GM23338 (cell line): Measurements from ENCODE around the gene HLCS. TPM values are rescaled to one million over a fixed set of nuclear protein-coding genes. Genes with fewer than 3 reads are reported as not detected.

Experiments used
- ATAC-seq: fragments of 200-7000 bp; cut with Tn5 transposase; 3 replicates; pipeline ENCODE4 v1.9.1; 2020
- DNase-seq: peaks from one replicate; pipeline ENCODE4 v3.0.0-alpha.2; 2015; ENCODE audit warnings: low spot score
- H2AFZ ChIP-seq: fragments of 200-600 bp; sonication (generic); 2 replicates; pipeline ENCODE4 v1.8.0; 2016; ENCODE audit warnings: antibody characterized with exemption, mild to moderate bottlenecking, moderate library complexity
- H3F3A ChIP-seq: fragments of 200-600 bp; sonication (generic); replicated peaks from 2 replicates; pipeline ENCODE4 v1.8.0; 2017; ENCODE audit warnings: antibody characterized with exemption, mixed run types, low read depth
- H3K27ac ChIP-seq: fragments of 200-600 bp; sonication (generic); 2 replicates; pipeline ENCODE4 v1.6.1; 2016; ENCODE audit warnings: low read depth
- H3K27me3 ChIP-seq: fragments of 200-600 bp; sonication (generic); 2 replicates; pipeline ENCODE4 v1.8.0; 2016; ENCODE audit warnings: mild to moderate bottlenecking, mixed run types, moderate library complexity; ENCODE audit not compliant: insufficient read depth
- H3K36me3 ChIP-seq: fragments of 200-600 bp; sonication (generic); 2 replicates; pipeline ENCODE4 v1.8.0; 2016; ENCODE audit warnings: mild to moderate bottlenecking; ENCODE audit not compliant: insufficient read depth
- H3K4me1 ChIP-seq: fragments of 200-600 bp; sonication (generic); 2 replicates; pipeline ENCODE4 v1.8.0; 2016; ENCODE audit warnings: mild to moderate bottlenecking, moderate library complexity; ENCODE audit not compliant: insufficient read depth
- H3K4me2 ChIP-seq: fragments of 200-600 bp; sonication (generic); 2 replicates; pipeline ENCODE4 v1.7.1; 2017; ENCODE audit warnings: mixed run types
- H3K4me3 ChIP-seq: fragments of 200-600 bp; sonication (generic); 2 replicates; pipeline ENCODE4 v1.6.1; 2016; ENCODE audit warnings: mixed run types
- H3K79me2 ChIP-seq: fragments of 200-600 bp; sonication (generic); replicated peaks from 2 replicates; pipeline ENCODE4 v1.8.0; 2017; ENCODE audit warnings: mild to moderate bottlenecking; ENCODE audit not compliant: insufficient read depth
- H3K9me2 ChIP-seq: fragments of 200-600 bp; sonication (generic); 2 replicates; pipeline ENCODE4 v1.8.0; 2017; ENCODE audit not compliant: insufficient read depth
- H4K20me1 ChIP-seq: fragments of 200-600 bp; sonication (generic); replicated peaks from 2 replicates; pipeline ENCODE4 v1.8.0; 2017; ENCODE audit warnings: mild to moderate bottlenecking; ENCODE audit not compliant: insufficient read depth
- H3K27ac Mint-ChIP-seq: 2 replicates; pipeline ENCODE4 v1.8.0; 2020; ENCODE audit warnings: inconsistent platforms, mild to moderate bottlenecking, moderate library complexity, mixed read lengths
- H3K27me3 Mint-ChIP-seq: 3 replicates; pipeline ENCODE4 v1.8.0; 2022; ENCODE audit warnings: low read depth, mild to moderate bottlenecking, moderate library complexity, mixed read lengths, inconsistent platforms; ENCODE audit not compliant: insufficient read depth, poor library complexity
- H3K36me3 Mint-ChIP-seq: 3 replicates; pipeline ENCODE4 v1.8.0; 2021; ENCODE audit warnings: low read depth, mild to moderate bottlenecking, inconsistent platforms, moderate library complexity, mixed read lengths
- H3K4me1 Mint-ChIP-seq: 3 replicates; pipeline ENCODE4 v1.8.0; 2020; ENCODE audit warnings: mild to moderate bottlenecking, inconsistent platforms, mixed read lengths
- H3K4me3 Mint-ChIP-seq: 3 replicates; pipeline ENCODE4 v1.8.0; 2021; ENCODE audit warnings: moderate library complexity, mild to moderate bottlenecking, inconsistent platforms, mixed read lengths
- H3K9me3 Mint-ChIP-seq: 3 replicates; pipeline ENCODE4 v1.8.0; 2020; ENCODE audit warnings: moderate library complexity, mild to moderate bottlenecking, inconsistent platforms, mixed read lengths
- EZH2phosphoT487 ChIP-seq: fragments of 200-600 bp; sonication (generic); IDR thresholded peaks from one replicate; pipeline ENCODE4 v1.8.1; 2018; ENCODE audit warnings: antibody characterized with exemption; ENCODE audit not compliant: unreplicated experiment
- polyA plus RNA-seq: library from polyadenylated mRNA; unstranded; fragments of >200 nt; fragmentation: Nextera tagmentation; extraction: Ambion mirVana; gene quantifications from 2 replicates; pipeline ENCODE4 v1.2.1, GENCODE V29; 2016
- total RNA-seq: library from RNA; depleted of rRNA; stranded (reverse); fragments of >200 nt; shearing (Covaris generic); gene quantifications from 2 replicates; pipeline ENCODE4 v1.2.3, GENCODE V29; 2014
- TF ChIP-seq, protein P1 (sequence below): fragments of 250-450 bp; sonication (Bioruptor Pico); IDR thresholded peaks from 2 replicates; pipeline ENCODE4 v1.5.0; 2020; ENCODE audit warnings: mild to moderate bottlenecking, moderate library complexity

The HLCS gene
- total and polyA plus RNA-seq, 2 experiments from 2014 or later, result 6.1 to 14.7 TPM

DNA sequence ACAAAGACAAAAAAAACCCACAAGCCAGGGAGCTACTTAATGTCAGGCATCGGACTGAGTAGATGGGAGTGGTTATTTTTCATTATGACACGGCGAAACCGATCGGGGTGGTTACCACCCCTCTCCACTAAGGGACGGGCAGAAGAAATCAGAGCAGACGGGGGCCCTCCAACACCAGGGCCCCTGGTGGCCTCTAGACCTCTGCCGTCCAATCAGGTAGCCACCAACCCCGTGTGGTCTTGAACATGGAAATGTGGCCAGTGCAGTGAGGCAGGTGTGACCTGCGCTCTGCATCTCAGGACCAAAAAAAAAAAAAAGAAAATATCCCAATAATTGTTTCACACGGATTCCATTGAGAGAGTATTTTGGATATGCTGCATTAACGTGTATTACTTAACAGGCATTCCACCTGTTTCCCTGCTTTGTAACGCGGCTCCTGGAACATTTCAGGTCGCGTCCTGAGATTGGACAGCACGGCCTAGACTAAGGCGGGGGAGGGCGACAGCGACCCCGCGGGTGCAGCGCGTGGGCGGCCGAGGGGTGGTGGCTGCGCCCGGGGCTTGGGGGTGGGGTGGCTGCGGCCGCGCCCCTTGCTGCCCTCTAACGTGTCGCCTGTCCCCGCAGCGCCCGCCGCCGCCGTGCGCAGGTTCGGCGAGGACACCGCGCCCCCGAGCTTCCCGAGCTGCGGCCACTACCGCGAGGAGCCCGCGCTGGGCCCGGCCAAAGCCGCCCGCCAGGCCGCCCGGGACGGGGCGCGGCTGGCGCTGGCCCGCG is 219.2 kb downstream of the HLCS start (continued):
- TF ChIP-seq, protein P1, sequence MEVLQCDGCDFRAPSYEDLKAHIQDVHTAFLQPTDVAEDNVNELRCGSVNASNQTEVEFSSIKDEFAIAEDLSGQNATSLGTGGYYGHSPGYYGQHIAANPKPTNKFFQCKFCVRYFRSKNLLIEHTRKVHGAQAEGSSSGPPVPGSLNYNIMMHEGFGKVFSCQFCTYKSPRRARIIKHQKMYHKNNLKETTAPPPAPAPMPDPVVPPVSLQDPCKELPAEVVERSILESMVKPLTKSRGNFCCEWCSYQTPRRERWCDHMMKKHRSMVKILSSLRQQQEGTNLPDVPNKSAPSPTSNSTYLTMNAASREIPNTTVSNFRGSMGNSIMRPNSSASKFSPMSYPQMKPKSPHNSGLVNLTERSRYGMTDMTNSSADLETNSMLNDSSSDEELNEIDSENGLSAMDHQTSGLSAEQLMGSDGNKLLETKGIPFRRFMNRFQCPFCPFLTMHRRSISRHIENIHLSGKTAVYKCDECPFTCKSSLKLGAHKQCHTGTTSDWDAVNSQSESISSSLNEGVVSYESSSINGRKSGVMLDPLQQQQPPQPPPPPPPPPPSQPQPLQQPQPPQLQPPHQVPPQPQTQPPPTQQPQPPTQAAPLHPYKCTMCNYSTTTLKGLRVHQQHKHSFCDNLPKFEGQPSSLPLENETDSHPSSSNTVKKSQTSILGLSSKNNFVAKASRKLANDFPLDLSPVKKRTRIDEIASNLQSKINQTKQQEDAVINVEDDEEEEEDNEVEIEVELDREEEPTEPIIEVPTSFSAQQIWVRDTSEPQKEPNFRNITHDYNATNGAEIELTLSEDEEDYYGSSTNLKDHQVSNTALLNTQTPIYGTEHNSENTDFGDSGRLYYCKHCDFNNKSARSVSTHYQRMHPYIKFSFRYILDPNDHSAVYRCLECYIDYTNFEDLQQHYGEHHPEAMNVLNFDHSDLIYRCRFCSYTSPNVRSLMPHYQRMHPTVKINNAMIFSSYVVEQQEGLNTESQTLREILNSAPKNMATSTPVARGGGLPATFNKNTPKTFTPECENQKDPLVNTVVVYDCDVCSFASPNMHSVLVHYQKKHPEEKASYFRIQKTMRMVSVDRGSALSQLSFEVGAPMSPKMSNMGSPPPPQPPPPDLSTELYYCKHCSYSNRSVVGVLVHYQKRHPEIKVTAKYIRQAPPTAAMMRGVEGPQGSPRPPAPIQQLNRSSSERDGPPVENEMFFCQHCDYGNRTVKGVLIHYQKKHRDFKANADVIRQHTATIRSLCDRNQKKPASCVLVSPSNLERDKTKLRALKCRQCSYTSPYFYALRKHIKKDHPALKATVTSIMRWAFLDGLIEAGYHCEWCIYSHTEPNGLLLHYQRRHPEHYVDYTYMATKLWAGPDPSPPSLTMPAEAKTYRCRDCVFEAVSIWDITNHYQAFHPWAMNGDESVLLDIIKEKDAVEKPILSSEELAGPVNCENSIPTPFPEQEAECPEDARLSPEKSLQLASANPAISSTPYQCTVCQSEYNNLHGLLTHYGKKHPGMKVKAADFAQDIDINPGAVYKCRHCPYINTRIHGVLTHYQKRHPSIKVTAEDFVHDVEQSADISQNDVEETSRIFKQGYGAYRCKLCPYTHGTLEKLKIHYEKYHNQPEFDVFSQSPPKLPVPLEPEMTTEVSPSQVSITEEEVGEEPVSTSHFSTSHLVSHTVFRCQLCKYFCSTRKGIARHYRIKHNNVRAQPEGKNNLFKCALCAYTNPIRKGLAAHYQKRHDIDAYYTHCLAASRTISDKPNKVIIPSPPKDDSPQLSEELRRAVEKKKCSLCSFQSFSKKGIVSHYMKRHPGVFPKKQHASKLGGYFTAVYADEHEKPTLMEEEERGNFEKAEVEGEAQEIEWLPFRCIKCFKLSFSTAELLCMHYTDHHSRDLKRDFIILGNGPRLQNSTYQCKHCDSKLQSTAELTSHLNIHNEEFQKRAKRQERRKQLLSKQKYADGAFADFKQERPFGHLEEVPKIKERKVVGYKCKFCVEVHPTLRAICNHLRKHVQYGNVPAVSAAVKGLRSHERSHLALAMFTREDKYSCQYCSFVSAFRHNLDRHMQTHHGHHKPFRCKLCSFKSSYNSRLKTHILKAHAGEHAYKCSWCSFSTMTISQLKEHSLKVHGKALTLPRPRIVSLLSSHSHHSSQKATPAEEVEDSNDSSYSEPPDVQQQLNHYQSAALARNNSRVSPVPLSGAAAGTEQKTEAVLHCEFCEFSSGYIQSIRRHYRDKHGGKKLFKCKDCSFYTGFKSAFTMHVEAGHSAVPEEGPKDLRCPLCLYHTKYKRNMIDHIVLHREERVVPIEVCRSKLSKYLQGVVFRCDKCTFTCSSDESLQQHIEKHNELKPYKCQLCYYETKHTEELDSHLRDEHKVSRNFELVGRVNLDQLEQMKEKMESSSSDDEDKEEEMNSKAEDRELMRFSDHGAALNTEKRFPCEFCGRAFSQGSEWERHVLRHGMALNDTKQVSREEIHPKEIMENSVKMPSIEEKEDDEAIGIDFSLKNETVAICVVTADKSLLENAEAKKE (CRISPR knock-in tag), result no peak

DNA sequence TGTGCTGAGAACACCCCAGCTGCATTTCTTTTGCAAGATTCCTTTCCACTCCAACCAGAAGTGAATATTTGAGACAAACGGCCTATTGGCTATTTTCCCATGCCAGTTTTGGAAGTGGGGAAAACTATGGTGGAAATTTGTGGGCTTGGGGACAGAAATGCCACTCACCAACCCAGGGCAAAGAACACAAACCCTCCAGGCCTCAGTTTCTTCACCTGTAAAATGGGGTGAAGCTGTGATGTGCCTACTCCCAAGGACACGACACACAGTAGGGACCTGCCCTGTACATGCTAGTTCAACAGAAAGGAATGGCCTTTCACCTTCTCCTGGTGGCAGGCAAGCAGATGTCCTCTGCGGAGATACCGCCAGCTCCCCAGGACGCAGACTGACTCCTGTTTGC is 221.0 kb downstream of the HLCS start:
- H3K9me2 ChIP-seq, result no peaks in the 10 kb centered on the region
- ATAC-seq, result no peak
- H4K20me1 ChIP-seq, result no peaks in the 10 kb centered on the region
- Mint-ChIP-seq H3K36me3 (no peaks in the 10 kb centered on the region; the same call in 2 of the 3 replicates), H3K4me1 (peaks cover 31% of the 10 kb centered on the region), H3K9me3 (no peaks in the 10 kb centered on the region; the same call in 2 of the 3 replicates), H3K27me3 (peaks cover 42% of the 10 kb centered on the region), H3K27ac (0 out of 2 replicates have a peak overlapping the region, but pooled peaks have one; percentile 28), H3K4me3 (no peak overlapping the region)
- no peaks in the 10 kb centered on the region for H3F3A ChIP-seq
- peaks cover 16% of the 10 kb centered on the region for H3K4me1 ChIP-seq
- no peak for DNase-seq
- H3K36me3 ChIP-seq, result no peaks in the 10 kb centered on the region
- TF ChIP-seq EZH2phosphoT487, result no peak
- no peak overlapping the region for H3K4me2 ChIP-seq
- no peak overlapping the region for H3K4me3 ChIP-seq
- no peaks in the 10 kb centered on the region for H3K79me2 ChIP-seq
- H3K27ac ChIP-seq, result no peak overlapping the region
- H2AFZ ChIP-seq, result no peak overlapping the region
- peaks cover 28% of the 10 kb centered on the region for H3K27me3 ChIP-seq
